T-helper 1 cell treated with Interleukin-12 subunit alpha and Interleukin-12 subunit beta and Interleukin-4 antibody, amounts not matched to agents 30 μg/mL and 1 μg/mL, for 36 hours (primary cell): ENCODE results near the gene CCSER1.

Experiments used
- H3K27ac Mint-ChIP-seq: one replicate; pipeline ENCODE4 v1.8.0; 2021; ENCODE audit warnings: mild to moderate bottlenecking, mixed read lengths
- H3K27me3 Mint-ChIP-seq: one replicate; pipeline ENCODE4 v1.8.0; 2021; ENCODE audit warnings: low read depth, mixed read lengths
- H3K36me3 Mint-ChIP-seq: one replicate; pipeline ENCODE4 v1.8.0; 2021; ENCODE audit warnings: low read depth, mixed read lengths
- H3K4me1 Mint-ChIP-seq: one replicate; pipeline ENCODE4 v1.8.0; 2021; ENCODE audit warnings: low read depth, mixed read lengths
- H3K4me3 Mint-ChIP-seq: one replicate; pipeline ENCODE4 v1.8.0; 2021; ENCODE audit warnings: mild to moderate bottlenecking, moderate library complexity, mixed read lengths
- H3K9me3 Mint-ChIP-seq: one replicate; pipeline ENCODE4 v1.8.0; 2021; ENCODE audit warnings: mixed read lengths

Gene CCSER1

GRCh38 chr4:90536408-90536807 is 409.2 kb downstream of the CCSER1 start:
- H3K9me3 Mint-ChIP-seq: no peaks in the 10 kb centered on the region
- no peaks in the 10 kb centered on the region for H3K27me3 Mint-ChIP-seq
- H3K4me3 Mint-ChIP-seq: no peak overlapping the region
- H3K4me1 Mint-ChIP-seq: no peaks in the 10 kb centered on the region
- H3K27ac Mint-ChIP-seq: no peak overlapping the region
- H3K36me3 Mint-ChIP-seq: no peaks in the 10 kb centered on the region

- Mint-ChIP-seq H3K36me3 (no peaks in the 10 kb centered on the region), H3K4me3 (no peak overlapping the region), H3K4me1 (no peaks in the 10 kb centered on the region), H3K9me3 (no peaks in the 10 kb centered on the region), H3K27me3 (no peaks in the 10 kb centered on the region), H3K27ac (no peak overlapping the region)
These were observed 410.3 kb downstream of the CCSER1 start for GRCh38 chr4:90537491-90537890.

- H3K27me3 Mint-ChIP-seq: no peaks in the 10 kb centered on the region
- no peaks in the 10 kb centered on the region for H3K4me1 Mint-ChIP-seq
- H3K36me3 Mint-ChIP-seq: no peaks in the 10 kb centered on the region
- no peak overlapping the region for H3K4me3 Mint-ChIP-seq
- no peaks in the 10 kb centered on the region for H3K9me3 Mint-ChIP-seq
- no peak overlapping the region for H3K27ac Mint-ChIP-seq
These were observed 413.3 kb downstream of the CCSER1 start for GRCh38 chr4:90540536-90540935.

- H3K4me1 Mint-ChIP-seq: no peaks in the 10 kb centered on the region
- H3K9me3 Mint-ChIP-seq: no peaks in the 10 kb centered on the region
- no peaks in the 10 kb centered on the region for H3K36me3 Mint-ChIP-seq
- H3K27me3 Mint-ChIP-seq: no peaks in the 10 kb centered on the region
- H3K4me3 Mint-ChIP-seq: no peak overlapping the region
- no peak overlapping the region for H3K27ac Mint-ChIP-seq
These were observed 415.0 kb downstream of the CCSER1 start for GRCh38 chr4:90542216-90542615.

GRCh38 chr4:90543419-90544170 is 416.4 kb downstream of the CCSER1 start:
- Mint-ChIP-seq H3K9me3 (no peaks in the 10 kb centered on the region), H3K4me3 (no peak overlapping the region), H3K27ac (no peak overlapping the region), H3K27me3 (no peaks in the 10 kb centered on the region), H3K4me1 (no peaks in the 10 kb centered on the region), H3K36me3 (no peaks in the 10 kb centered on the region)

GRCh38 chr4:90544532-90545045 is 417.4 kb downstream of the CCSER1 start:
- Mint-ChIP-seq H3K4me1 (no peaks in the 10 kb centered on the region), H3K4me3 (no peak overlapping the region), H3K36me3 (no peaks in the 10 kb centered on the region), H3K9me3 (no peaks in the 10 kb centered on the region), H3K27me3 (no peaks in the 10 kb centered on the region), H3K27ac (no peak overlapping the region)

GRCh38 chr4:90545380-90545779 is 418.2 kb downstream of the CCSER1 start:
- Mint-ChIP-seq H3K27ac (no peak overlapping the region), H3K27me3 (no peaks in the 10 kb centered on the region), H3K4me1 (no peaks in the 10 kb centered on the region), H3K9me3 (no peaks in the 10 kb centered on the region), H3K36me3 (no peaks in the 10 kb centered on the region), H3K4me3 (no peak overlapping the region)

GRCh38 chr4:90546114-90546513 is 418.9 kb downstream of the CCSER1 start:
- H3K27ac Mint-ChIP-seq: no peak overlapping the region
- H3K9me3 Mint-ChIP-seq: no peaks in the 10 kb centered on the region
- no peaks in the 10 kb centered on the region for H3K27me3 Mint-ChIP-seq
- no peaks in the 10 kb centered on the region for H3K36me3 Mint-ChIP-seq
- no peaks in the 10 kb centered on the region for H3K4me1 Mint-ChIP-seq
- no peak overlapping the region for H3K4me3 Mint-ChIP-seq

GRCh38 chr4:90570615-90571014 is 443.4 kb downstream of the CCSER1 start:
- no peaks in the 10 kb centered on the region for H3K27me3 Mint-ChIP-seq
- H3K4me1 Mint-ChIP-seq: no peaks in the 10 kb centered on the region
- H3K27ac Mint-ChIP-seq: no peak overlapping the region
- H3K9me3 Mint-ChIP-seq: no peaks in the 10 kb centered on the region
- H3K36me3 Mint-ChIP-seq: no peaks in the 10 kb centered on the region
- H3K4me3 Mint-ChIP-seq: no peak overlapping the region

GRCh38 chr4:90572996-90573395 is 445.8 kb downstream of the CCSER1 start:
- H3K9me3 Mint-ChIP-seq: no peaks in the 10 kb centered on the region
- H3K4me3 Mint-ChIP-seq: no peak overlapping the region
- H3K36me3 Mint-ChIP-seq: no peaks in the 10 kb centered on the region
- no peaks in the 10 kb centered on the region for H3K27me3 Mint-ChIP-seq
- H3K4me1 Mint-ChIP-seq: no peaks in the 10 kb centered on the region
- H3K27ac Mint-ChIP-seq: no peak overlapping the region

- Mint-ChIP-seq H3K27me3 (no peaks in the 10 kb centered on the region), H3K27ac (no peak overlapping the region), H3K4me1 (no peaks in the 10 kb centered on the region), H3K9me3 (no peaks in the 10 kb centered on the region), H3K36me3 (no peaks in the 10 kb centered on the region), H3K4me3 (no peak overlapping the region)
These were observed 448.2 kb downstream of the CCSER1 start for GRCh38 chr4:90575371-90575770.

- Mint-ChIP-seq H3K4me3 (no peak overlapping the region), H3K9me3 (no peaks in the 10 kb centered on the region), H3K36me3 (no peaks in the 10 kb centered on the region), H3K4me1 (no peaks in the 10 kb centered on the region), H3K27ac (no peak overlapping the region), H3K27me3 (no peaks in the 10 kb centered on the region)
These were observed 453.1 kb downstream of the CCSER1 start for GRCh38 chr4:90580326-90580725.

GRCh38 chr4:90582087-90582486 is 454.9 kb downstream of the CCSER1 start:
- no peaks in the 10 kb centered on the region for H3K36me3 Mint-ChIP-seq

GRCh38 chr4:90584051-90584450 is 456.9 kb downstream of the CCSER1 start:
- H3K27ac Mint-ChIP-seq: no peak overlapping the region
- H3K9me3 Mint-ChIP-seq: no peaks in the 10 kb centered on the region
- H3K36me3 Mint-ChIP-seq: no peaks in the 10 kb centered on the region
- no peak overlapping the region for H3K4me3 Mint-ChIP-seq
- no peaks in the 10 kb centered on the region for H3K4me1 Mint-ChIP-seq
- no peaks in the 10 kb centered on the region for H3K27me3 Mint-ChIP-seq

More at GRCh38 chr4:90582087-90582486, 454.9 kb downstream of the CCSER1 start:
- Mint-ChIP-seq H3K4me1 (no peaks in the 10 kb centered on the region), H3K27me3 (no peaks in the 10 kb centered on the region), H3K9me3 (no peaks in the 10 kb centered on the region), H3K27ac (no peak overlapping the region), H3K4me3 (no peak overlapping the region)

- no peak overlapping the region for H3K27ac Mint-ChIP-seq
These were observed 458.8 kb downstream of the CCSER1 start for GRCh38 chr4:90585961-90586360.

More at GRCh38 chr4:90585961-90586360, 458.8 kb downstream of the CCSER1 start:
- Mint-ChIP-seq H3K9me3 (peaks cover 4% of the 10 kb centered on the region), H3K36me3 (no peaks in the 10 kb centered on the region), H3K27me3 (no peaks in the 10 kb centered on the region), H3K4me1 (no peaks in the 10 kb centered on the region), H3K4me3 (no peak overlapping the region)
